DMS153 (cell line): Measurements from ENCODE around the gene KIAA1958.

Experiments
- DNase-seq: peaks from one replicate; lab custom pipeline; 2025; lab: John Stamatoyannopoulos, UW

Gene KIAA1958

DNA sequence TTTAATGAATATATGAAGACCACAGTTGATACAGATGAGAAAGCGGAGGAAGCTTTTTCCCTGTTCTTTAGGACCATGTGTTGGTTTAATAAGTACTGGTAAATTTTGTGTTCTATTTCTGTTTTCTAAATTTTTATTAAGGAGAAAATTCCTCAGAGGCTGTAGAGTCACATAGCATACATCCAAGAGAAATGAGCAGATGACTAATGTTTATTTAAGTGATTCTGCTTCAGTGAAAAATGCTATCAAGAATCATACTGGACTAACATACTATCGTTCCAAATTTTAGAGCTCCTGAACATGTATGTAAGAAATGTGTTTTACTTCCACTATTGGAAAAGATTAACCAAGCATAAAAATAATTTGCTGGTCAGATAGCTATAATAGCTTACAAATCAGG is 115.0 kb downstream of the KIAA1958 start:
- no peak for DNase-seq

GRCh38 chr9:112604790-112605189 is 118.2 kb downstream of the KIAA1958 start:
- DNase-seq, result no peak

DNA sequence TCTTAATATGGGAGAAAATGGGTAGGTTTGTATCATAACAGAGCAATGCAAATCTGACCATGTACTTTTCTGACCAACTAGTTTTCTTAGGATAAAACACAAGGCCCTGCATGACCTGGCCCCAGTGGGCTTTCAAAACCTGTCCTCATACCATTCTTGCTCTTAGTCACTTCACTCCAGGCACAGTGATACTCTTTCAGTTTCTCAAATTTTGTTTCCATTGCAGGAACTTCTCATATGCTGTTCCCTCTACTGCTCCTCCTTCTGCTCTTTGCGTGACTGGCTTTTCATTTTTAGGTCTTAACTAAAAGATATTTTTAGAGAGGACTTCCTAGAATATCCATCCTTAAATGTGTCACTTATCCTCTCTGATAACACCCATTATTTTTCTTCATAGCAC is 118.9 kb downstream of the KIAA1958 start:
- no peak for DNase-seq

- DNase-seq, result no peak
Observed at GRCh38 chr9:112605963-112606699, 119.5 kb downstream of the KIAA1958 start.

GRCh38 chr9:112608851-112609250 is 122.2 kb downstream of the KIAA1958 start:
- DNase-seq, result no peak

DNA sequence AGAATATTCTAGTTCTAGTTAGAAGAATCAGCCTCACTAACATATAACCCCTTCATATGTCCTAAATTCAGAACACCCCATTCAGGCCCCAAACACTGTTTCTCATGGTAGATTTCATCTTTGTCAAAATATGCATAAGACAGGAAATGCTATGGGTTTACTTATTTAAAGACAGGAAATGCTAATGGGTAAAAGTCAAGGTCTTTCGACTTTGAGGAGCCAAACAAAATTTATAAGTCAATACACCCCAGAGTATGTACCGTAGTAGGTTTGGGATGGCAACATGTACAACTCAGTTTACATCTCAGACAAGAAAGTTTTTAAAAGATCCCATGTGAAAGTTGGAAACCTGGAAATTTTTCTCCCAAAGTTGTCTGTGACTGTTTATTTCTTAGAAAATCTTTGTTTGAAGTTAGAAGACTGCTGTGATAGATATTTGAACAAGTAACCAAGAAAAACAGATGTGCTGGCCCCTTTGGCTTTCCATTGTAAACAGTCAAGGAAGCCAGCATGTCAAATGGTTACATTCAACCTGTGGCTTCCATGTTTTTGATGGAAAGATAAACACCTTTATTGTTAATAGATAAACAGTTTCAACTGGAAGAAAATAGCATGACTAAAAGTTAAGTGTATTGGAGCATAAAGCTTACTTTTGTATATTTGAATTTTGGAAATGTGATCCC is 129.1 kb downstream of the KIAA1958 start:
- DNase-seq, result no peak

DNA sequence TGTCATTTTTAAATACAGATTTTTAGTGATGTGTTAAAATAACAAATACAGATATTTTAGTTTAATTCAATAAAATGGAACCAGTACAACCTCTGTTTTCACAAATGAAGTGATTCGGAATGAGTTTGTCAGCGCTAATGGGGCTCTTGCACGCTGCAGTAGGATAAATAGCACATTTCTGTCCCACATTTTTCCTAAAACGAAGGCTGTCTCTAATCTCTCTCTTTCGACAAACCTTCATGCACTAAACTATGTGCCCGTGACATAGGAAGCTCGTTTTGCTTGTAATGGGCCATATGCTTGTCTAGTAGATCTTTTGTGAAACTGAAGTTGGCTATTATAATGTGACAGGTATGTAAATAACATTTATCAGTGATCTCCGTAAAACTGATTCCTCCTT is 130.7 kb downstream of the KIAA1958 start:
- DNase-seq, result no peak

- DNase-seq, result no peak
Observed at GRCh38 chr9:112618385-112619009, 131.9 kb downstream of the KIAA1958 start.

DNA sequence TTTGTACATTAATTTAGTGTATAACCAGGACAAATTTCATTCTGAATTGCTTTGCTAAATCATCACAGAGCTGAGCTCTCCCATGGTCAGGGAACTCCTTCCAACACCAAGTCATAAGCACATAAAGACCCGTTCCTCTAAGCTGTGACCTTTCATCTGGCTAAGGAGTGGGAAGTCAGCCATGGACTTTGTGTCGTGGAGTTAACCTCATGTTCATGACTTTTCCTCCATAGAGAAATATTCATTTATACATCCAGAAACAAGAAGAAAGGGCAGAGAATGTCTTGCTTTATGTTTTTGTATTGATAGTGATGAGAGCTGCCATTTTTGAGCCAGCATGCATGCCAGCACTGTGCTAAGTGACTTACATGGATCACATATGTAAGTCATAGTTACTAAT is 133.8 kb downstream of the KIAA1958 start:
- DNase-seq, result no peak

- no peak for DNase-seq
Observed at GRCh38 chr9:112621018-112621655, 134.5 kb downstream of the KIAA1958 start.

- DNase-seq, result no peak
Observed at GRCh38 chr9:112623198-112623597, 136.6 kb downstream of the KIAA1958 start.

DNA sequence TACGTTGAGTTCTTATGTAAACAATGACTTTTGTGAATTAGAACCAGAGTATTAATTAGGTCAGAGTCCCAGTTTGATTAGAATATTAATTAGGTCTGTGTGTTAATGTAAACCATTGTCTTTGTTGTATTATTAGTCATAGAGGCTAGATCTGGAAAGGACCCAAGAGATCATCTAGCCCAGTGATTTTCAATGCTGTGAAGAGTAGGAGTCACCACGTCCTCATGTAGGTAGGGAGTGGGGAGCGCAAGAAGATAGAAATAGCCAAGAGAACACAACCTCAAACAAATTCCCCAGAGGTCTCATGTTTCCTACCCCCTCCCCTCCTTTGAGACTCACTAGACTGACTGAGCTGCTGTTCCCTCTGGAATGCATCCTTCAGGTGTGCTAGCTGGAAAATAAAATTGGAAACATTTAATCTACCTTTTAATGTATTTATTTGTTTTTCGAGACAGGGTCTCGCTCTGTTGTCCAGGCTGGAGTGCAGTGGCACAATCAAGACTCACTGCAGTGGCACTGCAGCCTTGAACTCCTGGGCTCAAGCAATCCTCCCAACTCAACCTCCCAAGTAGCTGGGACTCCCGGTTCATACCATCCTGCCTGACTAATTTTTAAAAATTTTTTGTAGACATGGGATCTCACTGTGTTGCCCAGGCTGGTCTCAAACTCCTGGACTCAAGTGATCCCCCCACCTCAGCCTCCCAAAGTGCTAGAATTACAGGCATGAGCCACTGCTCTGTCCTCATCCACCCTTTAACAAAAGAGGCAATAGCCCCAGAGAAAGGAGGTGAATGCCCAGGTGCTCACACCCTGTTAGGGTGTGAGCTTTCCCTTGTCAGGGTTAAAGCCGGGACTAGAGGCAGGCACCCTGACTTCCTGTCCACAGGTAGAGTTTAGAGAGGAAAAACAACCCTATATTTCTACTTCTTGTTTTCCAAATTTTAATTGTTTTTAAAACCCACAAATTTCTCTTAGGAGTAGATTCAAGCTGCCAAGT is 138.4 kb downstream of the KIAA1958 start:
- no peak for DNase-seq

DNA sequence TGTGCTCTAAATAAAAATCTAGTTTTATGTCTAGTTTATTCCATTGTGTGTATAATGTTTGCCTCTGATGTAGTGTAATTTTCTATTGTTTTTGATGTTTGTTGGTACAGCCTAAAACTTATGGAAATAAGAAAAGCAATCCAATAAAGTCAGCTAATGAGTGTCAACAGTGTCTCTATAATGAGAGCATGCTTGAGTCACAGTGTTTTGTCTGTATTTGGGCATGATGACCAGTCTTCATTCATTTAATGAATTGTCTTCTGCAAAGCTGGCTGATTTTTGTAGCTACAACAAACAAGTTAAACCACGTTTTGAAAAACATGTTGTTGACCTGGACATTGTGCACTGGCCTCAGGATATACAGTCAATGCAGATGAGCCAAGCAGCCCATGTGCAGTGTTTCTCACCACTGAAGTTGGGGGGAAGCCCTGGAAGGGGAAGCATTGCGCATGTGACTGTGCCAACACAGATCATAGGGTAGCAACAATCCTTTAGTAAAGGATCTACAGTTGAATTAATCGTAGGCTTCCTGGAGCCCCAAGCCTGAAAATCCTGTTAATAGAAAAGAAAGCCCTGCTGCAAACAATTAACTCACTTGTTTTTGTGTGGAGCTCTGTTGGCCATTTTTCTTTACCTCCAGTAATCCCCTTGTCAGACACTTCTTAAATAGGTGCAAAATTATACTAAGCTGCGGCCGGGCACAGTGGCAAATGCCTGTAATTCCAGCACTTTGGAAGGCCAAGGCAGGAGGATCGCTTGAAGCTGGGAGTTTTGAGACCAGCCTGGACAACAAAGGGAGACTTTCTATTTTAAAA is 143.3 kb downstream of the KIAA1958 start:
- DNase-seq, result no peak

DNA sequence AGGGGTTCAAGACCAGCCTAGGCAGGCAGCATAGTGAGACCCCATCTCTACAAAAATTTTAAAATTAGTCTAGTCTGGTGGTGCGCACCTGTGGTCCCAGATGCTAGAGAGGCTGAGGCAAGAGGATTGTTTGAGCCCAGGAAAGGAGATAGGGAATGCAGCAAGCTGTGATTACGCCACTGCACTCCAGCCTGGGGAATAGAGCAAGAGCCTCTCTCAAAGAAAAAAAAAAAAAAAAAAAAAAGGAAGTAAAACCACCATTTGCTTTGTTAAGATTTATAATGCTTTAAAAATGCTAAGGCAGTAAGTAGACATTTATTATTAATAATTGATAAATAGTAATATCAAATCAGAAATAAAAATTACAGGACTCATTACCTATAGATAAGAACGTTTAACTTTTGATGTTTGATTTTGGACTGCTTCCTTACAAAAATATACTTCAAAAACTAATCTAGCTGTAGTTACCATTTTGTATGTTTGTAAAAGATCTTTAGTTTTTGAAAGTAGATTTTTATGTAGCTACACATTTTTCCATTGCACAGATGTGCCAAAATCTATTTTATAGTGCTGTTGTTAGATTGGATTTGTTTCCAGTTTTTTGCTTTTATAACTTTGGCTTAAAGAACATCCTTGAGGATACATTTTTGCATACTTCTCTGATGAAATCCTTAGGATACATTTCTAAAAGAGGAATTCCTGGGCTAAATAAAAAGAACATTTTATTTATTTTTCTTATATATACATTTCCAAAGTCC is 144.9 kb downstream of the KIAA1958 start:
- no peak for DNase-seq

- no peak for DNase-seq
Observed at GRCh38 chr9:112640311-112640710, 153.7 kb downstream of the KIAA1958 start.

DNA sequence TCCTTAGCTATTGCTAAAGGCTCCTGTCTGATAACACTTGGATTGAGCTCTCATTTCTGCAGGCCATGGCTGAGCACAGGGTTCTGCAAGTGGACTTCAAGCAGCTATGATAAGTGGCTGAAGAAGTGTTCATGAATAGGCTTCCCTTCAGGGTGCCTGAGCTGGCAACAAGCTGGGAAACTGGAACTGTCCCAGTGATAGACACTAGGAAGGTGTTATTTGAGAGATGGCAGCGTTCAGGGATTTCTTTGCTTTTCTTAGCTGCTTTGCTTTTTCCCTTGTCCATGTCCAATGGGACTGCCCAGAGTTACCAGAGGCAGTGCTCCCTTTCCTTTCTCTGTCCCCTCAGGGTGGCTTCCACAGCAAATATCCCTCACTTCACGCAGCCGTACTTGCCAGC is 155.5 kb downstream of the KIAA1958 start:
- DNase-seq, result no peak

- DNase-seq, result no peak
Observed at GRCh38 chr9:112647596-112647995, 161.0 kb downstream of the KIAA1958 start.

- no peak for DNase-seq
Observed at GRCh38 chr9:112648624-112649023, 162.0 kb downstream of the KIAA1958 start.

- no peak for DNase-seq
Observed at GRCh38 chr9:112654282-112654681, 167.7 kb downstream of the KIAA1958 start.

GRCh38 chr9:112655668-112656067 is 169.0 kb downstream of the KIAA1958 start:
- no peak for DNase-seq
